Body of pancreas (tissue), 4 donors: ENCODE measurements around the gene IFI44L. TPM values are rescaled to one million over a fixed set of nuclear protein-coding genes. Genes with fewer than 3 reads are reported as not detected.

Experiments used
- ATAC-seq: fragments of 150-250 bp; one replicate; pipeline ENCODE4 v1.9.1; 2016
- DNase-seq, 4 donors: peaks; one replicate each; pipeline ENCODE4 v3.0.0-alpha.2; 2019
- H3K27ac ChIP-seq, 4 donors: fragments of 200-600 bp; sonication (generic); 1 replicate in 3 of 4; 2 replicates in 1 of 4; pipeline versions ENCODE4 v1.5.1 to v1.6.1; 2016 to 2019; ENCODE audit warnings: mild to moderate bottlenecking in 1 of 4, mixed read lengths in 1 of 4, moderate library complexity in 1 of 4
- H3K27me3 ChIP-seq, 2 donors: fragments of 200-600 bp; sonication (generic); one replicate each; pipeline ENCODE4 v1.6.0; 2016; ENCODE audit warnings: mild to moderate bottlenecking in 1 of 2
- H3K36me3 ChIP-seq, 2 donors: fragments of 200-600 bp; sonication (generic); replicated peaks in 1 of 2; 2 replicates each; pipeline ENCODE4 v1.5.1; 2016; ENCODE audit warnings: low read depth in 2 of 2; ENCODE audit not compliant: insufficient read depth in 1 of 2
- H3K4me1 ChIP-seq: fragments of 200-600 bp; sonication (generic); one replicate; pipeline ENCODE4 v1.6.0; 2016
- H3K4me3 ChIP-seq, 2 donors: fragments of 200-600 bp; sonication (generic); 1 replicate in 1 of 2; 2 replicates in 1 of 2; pipeline ENCODE4 v1.5.1; 2016 to 2019
- H3K9me3 ChIP-seq, 3 donors: fragments of 200-600 bp; sonication (generic); 1 replicate in 2 of 3; 2 replicates in 1 of 3; pipeline ENCODE4 v1.5.1; 2016
- POLR2A ChIP-seq, 3 donors: fragments of 450-650 bp; IDR thresholded peaks; one replicate each; pipeline ENCODE4 v1.6.1; 2016; ENCODE audit warnings: antibody characterized with exemption in 3 of 3, mild to moderate bottlenecking in 2 of 3
- WGBS, 2 donors: methylation state at CpG; one replicate each; pipeline ENCODE4 v1.1.5; 2017; 5-methylcytosine and 5-hydroxymethylcytosine counted together
- intact Hi-C: fragments of 100-400 bp; cut with DNase I; formaldehyde crosslinking; loops from one replicate; pipeline ENCODE4 v1.15.1; 2023
- total RNA-seq, 2 donors: library from RNA; depleted of rRNA; stranded (reverse); fragments of >200 nt; gene quantifications; one replicate each; pipeline ENCODE4 v1.1.0, GENCODE V29; 2016
- TF ChIP-seq, protein P1 (sequence below), 7 experiments: fragments of 450-650 bp in 4 of 7; fragments of 200-600 bp in 3 of 7; sonication (generic) in 3 of 7; IDR thresholded peaks; one replicate each; pipeline ENCODE4 v1.5.1; 2016 to 2019; ENCODE audit warnings: antibody characterized with exemption in 7 of 7

Gene IFI44L
- total RNA-seq, 2 donors from 2014 or later, result 0.99 to 3.9 TPM

DNA sequence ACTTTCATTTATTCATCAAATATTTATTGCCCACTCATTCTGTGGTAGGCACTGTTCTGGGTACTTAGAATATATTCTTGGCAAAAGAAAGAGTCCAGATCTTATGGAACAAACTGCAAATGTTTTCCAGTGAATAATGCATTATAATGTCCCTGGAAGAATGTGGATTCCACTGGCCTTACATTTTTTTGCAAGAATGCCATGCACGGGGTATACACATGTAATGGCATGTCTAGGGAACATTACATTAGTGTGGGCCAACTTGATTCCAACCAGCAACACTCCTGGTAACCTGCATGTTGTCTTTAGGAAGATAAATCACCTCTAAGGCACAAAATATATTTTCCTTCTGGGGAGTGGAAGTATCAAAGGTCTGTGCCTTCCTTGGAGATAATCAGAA, 33.0 kb upstream of the IFI44L start:
- no peak overlapping the region for H3K4me3 ChIP-seq
- ATAC-seq (no peak), DNase-seq (no peak)
- no peaks in the 10 kb centered on the region for H3K9me3 ChIP-seq
- TF ChIP-seq, protein P1, sequence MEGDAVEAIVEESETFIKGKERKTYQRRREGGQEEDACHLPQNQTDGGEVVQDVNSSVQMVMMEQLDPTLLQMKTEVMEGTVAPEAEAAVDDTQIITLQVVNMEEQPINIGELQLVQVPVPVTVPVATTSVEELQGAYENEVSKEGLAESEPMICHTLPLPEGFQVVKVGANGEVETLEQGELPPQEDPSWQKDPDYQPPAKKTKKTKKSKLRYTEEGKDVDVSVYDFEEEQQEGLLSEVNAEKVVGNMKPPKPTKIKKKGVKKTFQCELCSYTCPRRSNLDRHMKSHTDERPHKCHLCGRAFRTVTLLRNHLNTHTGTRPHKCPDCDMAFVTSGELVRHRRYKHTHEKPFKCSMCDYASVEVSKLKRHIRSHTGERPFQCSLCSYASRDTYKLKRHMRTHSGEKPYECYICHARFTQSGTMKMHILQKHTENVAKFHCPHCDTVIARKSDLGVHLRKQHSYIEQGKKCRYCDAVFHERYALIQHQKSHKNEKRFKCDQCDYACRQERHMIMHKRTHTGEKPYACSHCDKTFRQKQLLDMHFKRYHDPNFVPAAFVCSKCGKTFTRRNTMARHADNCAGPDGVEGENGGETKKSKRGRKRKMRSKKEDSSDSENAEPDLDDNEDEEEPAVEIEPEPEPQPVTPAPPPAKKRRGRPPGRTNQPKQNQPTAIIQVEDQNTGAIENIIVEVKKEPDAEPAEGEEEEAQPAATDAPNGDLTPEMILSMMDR (IDR thresholded peaks at IDR 0.05), result no peak
- TF ChIP-seq POLR2A (IDR thresholded peaks at IDR 0.05), result no peak
- no peaks in the 10 kb centered on the region for H3K4me1 ChIP-seq
- intact Hi-C loops, result no loop called here
- H3K36me3 ChIP-seq, result no peaks in the 10 kb centered on the region
- no peak overlapping the region for H3K27ac ChIP-seq
- H3K27me3 ChIP-seq, result no peaks in the 10 kb centered on the region
- WGBS, 2 donors, result 83 to 86% methylated on average over 1 of the region's 1 CpG

DNA sequence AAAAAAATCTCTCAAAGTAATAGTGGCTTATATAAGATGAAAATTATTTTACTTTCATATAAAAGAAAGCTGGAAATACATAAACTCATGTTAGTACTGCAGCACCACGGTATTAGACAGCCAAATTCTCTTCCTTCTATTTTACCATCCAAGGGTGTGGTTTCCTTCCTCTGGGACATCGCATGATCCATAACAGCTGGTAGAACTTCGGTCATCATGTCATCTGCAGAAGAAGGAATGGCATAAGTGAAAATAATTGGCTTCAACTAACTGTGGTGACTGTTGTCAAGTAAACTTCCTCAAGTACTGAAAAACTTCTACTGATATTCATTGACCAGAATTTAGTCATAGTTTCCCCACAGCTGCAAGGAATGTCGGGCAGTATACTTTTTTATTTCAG, 28.3 kb upstream of the IFI44L start:
- H3K36me3 ChIP-seq, result no peaks in the 10 kb centered on the region
- WGBS, 2 donors, result 67 to 76% methylated on average over 4 of the region's 4 CpGs
- H3K27me3 ChIP-seq, result no peaks in the 10 kb centered on the region

DNA sequence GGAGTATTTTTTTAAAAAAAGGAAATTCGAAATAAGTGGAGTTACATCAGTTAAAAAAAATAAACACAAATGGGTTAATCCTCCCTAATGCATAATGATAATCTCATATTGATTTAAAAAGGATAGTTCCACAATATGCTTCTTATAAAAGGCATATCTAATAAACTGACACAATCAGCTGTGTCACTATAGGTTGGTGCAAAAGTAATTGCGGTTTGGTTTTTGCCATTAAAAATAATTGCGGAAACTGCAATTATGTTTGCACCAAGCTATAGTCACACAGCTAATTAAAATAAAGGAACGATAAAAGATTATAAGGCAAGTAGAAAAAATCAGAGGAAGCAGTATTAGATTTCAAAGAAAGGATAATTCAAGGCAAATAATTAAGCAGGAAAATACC, 21.0 kb upstream of the IFI44L start:
- Histone ChIP-seq H3K9me3 (peaks cover 0 to 5% (median 0%) of the 10 kb centered on the region in 3 donors), H3K27ac (no peak overlapping the region), H3K4me1 (peaks cover 7% of the 10 kb centered on the region), H3K4me3 (no peak overlapping the region), H3K36me3 (no peaks in the 10 kb centered on the region), H3K27me3 (no peaks in the 10 kb centered on the region)
- WGBS, 2 donors, result 62 to 83% methylated on average over 4 of the region's 4 CpGs
- intact Hi-C loops, result no loop called here
- DNase-seq, result no peak
- TF ChIP-seq POLR2A (IDR thresholded peaks at IDR 0.05), result no peak
- TF ChIP-seq, protein P1 (IDR thresholded peaks at IDR 0.05), result no peak
- ATAC-seq, result no peak

More for the DNA sequence above, 28.3 kb upstream of the IFI44L start:
- intact Hi-C loops, result no loop called here
- TF ChIP-seq POLR2A (IDR thresholded peaks at IDR 0.05), result no peak
- TF ChIP-seq, protein P1 (IDR thresholded peaks at IDR 0.05), result no peak
- H3K4me3 ChIP-seq, result no peak overlapping the region
- ATAC-seq (no peak), DNase-seq (no peak)
- no peaks in the 10 kb centered on the region for H3K4me1 ChIP-seq
- peaks cover 0 to 5% (median 0%) of the 10 kb centered on the region in 3 donors for H3K9me3 ChIP-seq
- H3K27ac ChIP-seq, result no peak overlapping the region

DNA sequence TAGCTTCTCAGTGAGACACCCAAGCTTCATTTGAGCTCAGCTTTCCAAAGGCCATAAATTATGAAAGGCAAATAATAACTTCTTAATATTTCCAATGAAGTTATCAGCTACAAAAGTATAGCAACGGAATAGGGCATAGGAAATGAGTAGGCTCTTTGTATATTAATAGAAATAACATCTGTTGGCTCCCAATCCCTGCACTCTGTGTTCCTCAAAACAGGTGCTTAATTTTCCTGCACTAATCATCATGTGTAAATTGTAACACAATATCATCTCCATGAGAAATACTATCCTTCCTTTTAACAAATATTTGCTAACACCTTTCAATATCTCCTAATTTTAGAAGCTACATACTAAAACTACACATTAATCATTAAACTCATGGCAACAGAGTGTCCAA, 19.2 kb upstream of the IFI44L start:
- 5 to 7% methylated on average over 1 of the region's 1 CpG for WGBS, 2 donors

DNA sequence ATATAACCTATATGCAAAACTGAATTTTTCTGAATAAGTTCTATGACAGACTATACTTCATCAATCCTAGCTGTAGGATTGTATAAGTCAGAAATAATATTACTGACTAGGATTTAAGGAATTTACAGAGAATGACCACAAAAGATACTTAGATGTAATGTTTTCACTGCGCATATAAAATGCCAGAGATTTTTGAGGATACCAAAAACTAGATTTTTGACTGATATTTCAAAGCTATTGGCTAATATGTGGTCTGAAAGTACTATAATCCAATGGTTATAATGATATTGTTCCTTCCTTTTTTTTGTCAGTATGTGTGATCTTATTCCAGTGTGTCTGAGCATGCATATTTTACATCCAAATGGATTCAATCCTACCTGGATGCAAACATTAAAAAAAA, 17.0 kb upstream of the IFI44L start:
- intact Hi-C loops, result no loop called here
- no peaks in the 10 kb centered on the region for H3K36me3 ChIP-seq

More for the DNA sequence above, 19.2 kb upstream of the IFI44L start:
- no peaks in the 10 kb centered on the region for H3K9me3 ChIP-seq
- ATAC-seq (no peak), DNase-seq (no peak)
- no peaks in the 10 kb centered on the region for H3K27me3 ChIP-seq
- no peak overlapping the region for H3K4me3 ChIP-seq
- H3K36me3 ChIP-seq, result no peaks in the 10 kb centered on the region
- intact Hi-C loops, result no loop called here
- H3K27ac ChIP-seq, result no peak overlapping the region
- peaks cover 9% of the 10 kb centered on the region for H3K4me1 ChIP-seq
- TF ChIP-seq POLR2A (IDR thresholded peaks at IDR 0.05), result no peak
- TF ChIP-seq, protein P1 (IDR thresholded peaks at IDR 0.05), result no peak

More for the DNA sequence above, 17.0 kb upstream of the IFI44L start:
- H3K4me1 ChIP-seq, result peaks cover 20% of the 10 kb centered on the region
- no peaks in the 10 kb centered on the region for H3K9me3 ChIP-seq
- no peak overlapping the region for H3K27ac ChIP-seq
- ATAC-seq, result no peak
- 90 to 100% methylated on average over 1 of the region's 1 CpG for WGBS, 2 donors
- TF ChIP-seq POLR2A (IDR thresholded peaks at IDR 0.05), result no peak
- TF ChIP-seq, protein P1 (IDR thresholded peaks at IDR 0.05), result no peak
- no peak for DNase-seq
- no peaks in the 10 kb centered on the region for H3K27me3 ChIP-seq
- no peak overlapping the region for H3K4me3 ChIP-seq
